PC-3 (cell line): Measurements from ENCODE around the gene RAB11FIP4. TPM values are rescaled to one million over a fixed set of nuclear protein-coding genes. Genes with fewer than 3 reads are reported as not detected.

Experiments used
- ATAC-seq: fragments of 200-7000 bp; cut with Tn5 transposase; 2 replicates; pipeline ENCODE4 v1.9.1; 2020; ENCODE audit warnings: mild to moderate bottlenecking, moderate library complexity
- BruUV-seq: library from RNA; stranded (reverse); fragments of 400-500 nt; replicated peaks from 2 replicates; lab custom pipeline; 2021; lab: Mats Ljungman, UMichigan
- CTCF ChIA-PET: fragments of 300-600 bp; sonication (Branson Sonifier 250); formaldehyde crosslinking; loops from one replicate; lab custom pipeline; 2022; ENCODE audit warnings: antibody characterized with exemption; lab: Charles Lee
- POLR2A ChIA-PET: fragments of 300-600 bp; sonication (Branson Sonifier 250); formaldehyde crosslinking; loops from one replicate; lab custom pipeline; 2022; ENCODE audit warnings: antibody characterized with exemption; ENCODE audit not compliant: unreplicated experiment; lab: Charles Lee
- DNase-seq: peaks from one replicate; pipeline ENCODE4 v3.0.0-alpha.2; 2015
- H2AFZ ChIP-seq: fragments of 300-600 bp; sonication (generic); 2 replicates; pipeline ENCODE4 v1.6.0; 2016; ENCODE audit warnings: antibody characterized with exemption, low read length
- H3F3A ChIP-seq: fragments of 300-600 bp; sonication (generic); one replicate; pipeline ENCODE4 v1.6.0; 2017; ENCODE audit warnings: antibody characterized with exemption, low read length, control low read depth, mild to moderate bottlenecking; ENCODE audit not compliant: unreplicated experiment
- H3K27ac ChIP-seq: fragments of 300-600 bp; sonication (generic); 2 replicates; pipeline ENCODE4 v1.5.1; 2016; ENCODE audit warnings: mild to moderate bottlenecking, low read length
- H3K27me3 ChIP-seq: fragments of 300-600 bp; sonication (generic); 2 replicates; pipeline ENCODE4 v1.6.1; 2016; ENCODE audit warnings: low read length, mixed read lengths
- H3K36me3 ChIP-seq: fragments of 300-600 bp; sonication (generic); 2 replicates; pipeline ENCODE4 v1.6.1; 2016; ENCODE audit warnings: low read depth, mixed run types, low read length, mixed read lengths
- H3K4me1 ChIP-seq: fragments of 300-600 bp; sonication (generic); 2 replicates; pipeline ENCODE4 v1.5.1; 2016; ENCODE audit warnings: low read length; ENCODE audit not compliant: insufficient read depth
- H3K4me2 ChIP-seq: fragments of 300-600 bp; sonication (generic); 2 replicates; pipeline ENCODE4 v1.6.0; 2016; ENCODE audit warnings: low read length
- H3K4me3 ChIP-seq: fragments of 300-600 bp; sonication (generic); 2 replicates; pipeline ENCODE4 v1.5.1; 2016; ENCODE audit warnings: mild to moderate bottlenecking, low read length, mixed read lengths
- H3K79me2 ChIP-seq: fragments of 300-600 bp; sonication (generic); 2 replicates; pipeline ENCODE4 v1.6.1; 2017; ENCODE audit warnings: low read length, mixed read lengths
- H3K9ac ChIP-seq: fragments of 300-600 bp; sonication (generic); 2 replicates; pipeline ENCODE4 v1.6.0; 2016; ENCODE audit warnings: mild to moderate bottlenecking, low read length
- H3K9me2 ChIP-seq: fragments of 300-600 bp; sonication (generic); replicated peaks from 2 replicates; pipeline ENCODE4 v1.6.1; 2016; ENCODE audit warnings: mixed run types, low read length, mixed read lengths
- H3K9me3 ChIP-seq: fragments of 300-600 bp; sonication (generic); 2 replicates; pipeline ENCODE4 v1.6.1; 2016; ENCODE audit warnings: low read length, mixed read lengths
- H4K20me1 ChIP-seq: fragments of 300-600 bp; sonication (generic); 2 replicates; pipeline ENCODE4 v1.6.1; 2016; ENCODE audit warnings: low read length, mixed read lengths
- EZH2 ChIP-seq: fragments of 300-600 bp; sonication (generic); IDR thresholded peaks from one replicate; pipeline ENCODE4 v1.6.1; 2017; ENCODE audit warnings: antibody characterized with exemption, mild to moderate bottlenecking, low read length; ENCODE audit not compliant: unreplicated experiment
- EZH2phosphoT487 ChIP-seq: fragments of 300-600 bp; sonication (generic); IDR thresholded peaks from 2 replicates; pipeline ENCODE4 v1.6.1; 2018; ENCODE audit warnings: mild to moderate bottlenecking, antibody characterized with exemption, low read length, borderline replicate concordance
- intact Hi-C: fragments of 100-400 bp; cut with micrococcal nuclease; formaldehyde crosslinking; loops from 2 replicates; pipeline ENCODE4 v1.9.0; 2023
- total RNA-seq: library from RNA; depleted of rRNA; stranded (reverse); fragments of >200 nt; gene quantifications from 2 replicates; pipeline ENCODE4 v1.2.3, GENCODE V29; 2014
- TF ChIP-seq, protein P1 (sequence below): fragments of 300-600 bp; sonication (generic); conservative IDR thresholded peaks from 2 replicates; pipeline ENCODE4 v1.5.1; 2017; ENCODE audit warnings: antibody characterized with exemption, low read depth, mild to moderate bottlenecking, low read length

The RAB11FIP4 gene
- total RNA-seq, 1 experiment from 2014 or later: 4.2 TPM

DNA sequence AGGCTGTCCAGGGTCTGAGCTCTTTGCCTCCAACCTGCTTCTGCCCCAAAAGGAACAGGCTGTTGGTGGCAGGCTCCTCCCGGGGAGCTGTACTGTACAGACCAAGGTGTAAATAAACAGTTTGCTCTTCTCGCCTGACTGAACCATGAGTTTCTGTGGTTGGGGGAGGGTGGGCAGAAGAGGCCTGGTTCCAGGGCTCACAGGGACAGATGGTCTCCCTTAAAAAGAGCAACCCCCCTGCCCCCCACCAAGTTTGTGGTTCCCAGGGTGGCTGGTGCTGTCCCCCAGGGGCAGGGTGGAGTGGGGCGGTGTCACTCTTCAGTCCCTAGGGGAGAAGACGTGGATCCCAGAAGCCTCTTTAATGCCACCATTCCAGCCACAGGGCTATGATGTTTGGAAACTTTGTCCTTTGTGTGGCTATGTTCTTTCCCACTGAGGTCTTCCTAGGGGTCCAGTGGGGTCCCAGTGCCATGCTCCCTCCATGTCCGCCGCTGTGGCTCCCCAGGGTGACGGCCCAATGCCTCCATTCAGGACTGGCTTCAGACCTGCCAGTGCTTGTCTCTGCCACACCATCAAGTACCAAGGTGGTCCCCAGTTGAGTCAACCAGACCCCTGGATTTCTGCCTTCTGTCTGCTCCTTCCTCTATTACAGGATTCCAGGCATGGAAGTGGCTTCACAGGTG is 146.7 kb downstream of the RAB11FIP4 start:
- CTCF ChIA-PET: no interaction called here
- no peak for ATAC-seq
- no peak overlapping the region for H2AFZ ChIP-seq

DNA sequence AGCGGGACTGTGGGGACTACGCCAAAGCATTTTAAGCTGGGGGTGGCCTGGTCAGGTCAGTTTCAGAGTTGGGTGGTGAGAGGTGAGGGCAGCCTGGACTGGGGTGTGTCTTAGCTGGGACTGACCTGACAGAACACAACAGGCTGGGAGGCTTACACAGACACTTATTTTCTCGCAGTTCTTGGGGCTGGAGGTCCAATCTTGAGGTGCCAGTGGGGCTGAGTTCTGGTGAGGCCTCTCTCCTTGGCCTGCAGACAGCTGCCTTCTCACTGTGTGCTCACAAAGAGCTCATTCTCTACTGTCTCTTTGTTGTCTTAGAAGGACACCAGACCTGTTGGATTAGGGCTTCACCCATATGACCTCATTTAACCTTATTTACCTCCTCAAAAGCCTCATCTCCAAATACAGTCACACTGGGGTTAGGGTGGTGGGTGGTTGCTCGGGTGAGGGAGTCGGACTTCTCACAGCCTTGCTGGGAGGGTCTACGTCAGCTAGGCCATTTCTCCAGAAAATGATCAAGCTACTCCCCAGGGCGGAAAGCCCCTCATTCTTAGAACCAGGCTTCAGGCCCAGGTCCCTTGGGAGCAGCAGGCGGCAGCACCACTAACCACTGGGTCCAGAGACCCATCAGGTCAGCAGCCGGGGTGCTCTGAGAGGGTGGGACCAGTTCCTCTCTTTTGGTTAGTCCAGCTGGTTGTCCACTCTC is 149.3 kb downstream of the RAB11FIP4 start:
- Histone ChIP-seq H3K4me1 (no peaks in the 10 kb centered on the region), H3K79me2 (no peaks in the 10 kb centered on the region), H3K4me2 (no peak overlapping the region), H3K27me3 (no peaks in the 10 kb centered on the region), H3K4me3 (no peak overlapping the region), H3K27ac (no peak overlapping the region), H4K20me1 (no peaks in the 10 kb centered on the region), H3K9me2 (no peaks in the 10 kb centered on the region), H3K9me3 (no peaks in the 10 kb centered on the region), H3K9ac (no peak overlapping the region), H3K36me3 (no peaks in the 10 kb centered on the region), H3F3A (no peaks in the 10 kb centered on the region), H2AFZ (no peak overlapping the region)
- no peak for TF ChIP-seq EZH2
- TF ChIP-seq EZH2phosphoT487: no peak
- TF ChIP-seq, protein P1, sequence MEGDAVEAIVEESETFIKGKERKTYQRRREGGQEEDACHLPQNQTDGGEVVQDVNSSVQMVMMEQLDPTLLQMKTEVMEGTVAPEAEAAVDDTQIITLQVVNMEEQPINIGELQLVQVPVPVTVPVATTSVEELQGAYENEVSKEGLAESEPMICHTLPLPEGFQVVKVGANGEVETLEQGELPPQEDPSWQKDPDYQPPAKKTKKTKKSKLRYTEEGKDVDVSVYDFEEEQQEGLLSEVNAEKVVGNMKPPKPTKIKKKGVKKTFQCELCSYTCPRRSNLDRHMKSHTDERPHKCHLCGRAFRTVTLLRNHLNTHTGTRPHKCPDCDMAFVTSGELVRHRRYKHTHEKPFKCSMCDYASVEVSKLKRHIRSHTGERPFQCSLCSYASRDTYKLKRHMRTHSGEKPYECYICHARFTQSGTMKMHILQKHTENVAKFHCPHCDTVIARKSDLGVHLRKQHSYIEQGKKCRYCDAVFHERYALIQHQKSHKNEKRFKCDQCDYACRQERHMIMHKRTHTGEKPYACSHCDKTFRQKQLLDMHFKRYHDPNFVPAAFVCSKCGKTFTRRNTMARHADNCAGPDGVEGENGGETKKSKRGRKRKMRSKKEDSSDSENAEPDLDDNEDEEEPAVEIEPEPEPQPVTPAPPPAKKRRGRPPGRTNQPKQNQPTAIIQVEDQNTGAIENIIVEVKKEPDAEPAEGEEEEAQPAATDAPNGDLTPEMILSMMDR: no peak
- ATAC-seq (no peak), DNase-seq (no peak)
- POLR2A ChIA-PET: no interaction called here
- CTCF ChIA-PET: no interaction called here
- no TSS peak for BruUV-seq
- intact Hi-C loops: no loop called here

More for the DNA sequence above, 146.7 kb downstream of the RAB11FIP4 start:
- POLR2A ChIA-PET: interaction anchor here (0.7 kb wide), 1 partner anchor 90 kb away, joined by 7 read pairs; no protein-coding TSS in a partner anchor
- H3K4me2 ChIP-seq: no peak overlapping the region
- H3K36me3 ChIP-seq: no peaks in the 10 kb centered on the region
- no peaks in the 10 kb centered on the region for H3F3A ChIP-seq
- no peak overlapping the region for H3K4me3 ChIP-seq
- no TSS peak for BruUV-seq
- no peaks in the 10 kb centered on the region for H3K9me2 ChIP-seq
- no peaks in the 10 kb centered on the region for H3K79me2 ChIP-seq
- no peaks in the 10 kb centered on the region for H3K27me3 ChIP-seq
- H3K27ac ChIP-seq: no peak overlapping the region
- intact Hi-C loops: no loop called here
- DNase-seq: no peak
- H3K4me1 ChIP-seq: peaks cover 4% of the 10 kb centered on the region; the same call in 1 of the 2 replicates
- no peak overlapping the region for H3K9ac ChIP-seq
- TF ChIP-seq EZH2 (no peak), EZH2phosphoT487 (no peak)
- TF ChIP-seq, protein P1: no peak
- no peaks in the 10 kb centered on the region for H3K9me3 ChIP-seq
- H4K20me1 ChIP-seq: no peaks in the 10 kb centered on the region

DNA sequence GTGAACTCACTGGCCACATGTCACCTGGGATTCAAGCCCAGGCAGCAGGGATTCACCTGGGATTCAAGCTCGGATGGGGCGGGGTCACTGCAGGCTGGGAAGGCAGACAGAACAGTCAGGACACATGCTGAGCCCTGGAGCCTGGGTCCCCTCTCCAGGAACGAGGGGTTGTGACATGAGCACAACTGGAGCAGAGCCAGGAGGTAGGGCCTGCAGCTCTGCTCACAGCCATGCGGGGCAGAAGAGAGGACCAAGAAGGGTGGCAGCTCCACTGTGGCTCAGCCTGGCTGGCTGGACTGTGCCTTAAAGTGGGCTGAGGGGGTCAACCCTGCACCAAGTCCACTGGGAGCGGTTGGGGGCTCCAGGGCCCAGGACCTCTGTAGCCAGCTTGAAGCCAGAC is 150.1 kb downstream of the RAB11FIP4 start:
- Histone ChIP-seq H3K4me3 (no peak overlapping the region), H3K36me3 (no peaks in the 10 kb centered on the region), H4K20me1 (no peaks in the 10 kb centered on the region), H3K79me2 (no peaks in the 10 kb centered on the region), H3K9me3 (no peaks in the 10 kb centered on the region), H3K4me2 (no peak overlapping the region), H2AFZ (no peak overlapping the region), H3K27me3 (no peaks in the 10 kb centered on the region), H3K27ac (no peak overlapping the region), H3K9ac (no peak overlapping the region), H3K9me2 (no peaks in the 10 kb centered on the region), H3K4me1 (no peaks in the 10 kb centered on the region), H3F3A (no peaks in the 10 kb centered on the region)
- DNase-seq: no peak
- no peak for TF ChIP-seq EZH2phosphoT487
- TF ChIP-seq, protein P1: no peak
- TF ChIP-seq EZH2: no peak
- POLR2A ChIA-PET: no interaction called here
- no TSS peak for BruUV-seq
- ATAC-seq: no peak
- CTCF ChIA-PET: no interaction called here
- intact Hi-C loops: no loop called here
